ENCODE results near the gene POMT2.

POMT2 gene

DNA sequence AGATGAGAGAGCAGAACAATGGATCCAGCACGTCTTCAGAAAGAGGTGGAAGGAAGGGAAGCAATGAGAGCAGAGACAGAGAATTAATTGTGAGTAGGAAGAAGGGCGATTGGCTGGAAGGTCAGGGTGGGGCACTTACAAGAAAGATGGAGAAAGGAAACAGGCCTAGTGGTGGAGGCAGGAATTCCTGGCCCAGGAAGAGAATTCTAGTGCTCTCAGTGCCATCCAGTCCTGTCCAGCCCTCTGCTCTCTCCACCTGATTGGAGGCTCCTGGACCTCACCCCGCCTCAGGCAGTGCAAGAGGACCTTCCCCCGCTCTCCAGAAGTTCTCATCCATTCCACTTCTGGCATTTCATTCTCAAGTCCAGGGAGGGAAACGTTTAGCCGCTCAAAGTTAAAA is 92.6 kb downstream of the POMT2 start:
- no peak for DNase-seq

DNA sequence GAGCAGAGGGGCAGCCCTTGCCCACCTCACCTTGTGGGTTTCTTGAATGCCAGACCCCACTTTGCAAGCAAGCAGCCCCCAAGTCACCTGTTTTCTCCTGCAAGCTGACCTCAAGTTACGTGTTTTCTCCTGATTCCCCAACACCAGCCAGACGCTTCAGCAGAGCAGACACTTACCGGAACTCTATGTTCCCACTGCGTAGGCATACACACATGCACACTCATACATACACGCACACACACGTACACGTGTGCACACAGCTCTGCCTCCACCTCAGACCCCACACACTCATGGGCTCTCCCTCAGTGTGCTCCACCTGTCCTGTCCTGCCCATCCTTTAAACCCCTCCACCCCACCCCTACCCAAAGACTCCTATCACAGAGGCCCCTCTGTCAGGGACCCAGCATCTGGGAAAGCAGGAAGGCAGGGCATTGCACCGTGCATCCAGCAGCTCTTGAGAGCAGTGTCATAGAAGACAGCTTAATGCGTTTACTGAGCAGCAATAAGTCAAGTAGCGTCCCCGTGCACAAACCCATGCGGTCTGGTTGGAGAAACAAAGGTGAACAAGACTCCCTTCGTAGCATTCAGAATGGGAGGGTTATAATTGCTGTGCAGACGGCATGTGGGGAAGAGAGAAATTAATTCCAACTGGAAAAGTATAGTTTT is 94.7 kb downstream of the POMT2 start:
- DNase-seq: no peak

DNA sequence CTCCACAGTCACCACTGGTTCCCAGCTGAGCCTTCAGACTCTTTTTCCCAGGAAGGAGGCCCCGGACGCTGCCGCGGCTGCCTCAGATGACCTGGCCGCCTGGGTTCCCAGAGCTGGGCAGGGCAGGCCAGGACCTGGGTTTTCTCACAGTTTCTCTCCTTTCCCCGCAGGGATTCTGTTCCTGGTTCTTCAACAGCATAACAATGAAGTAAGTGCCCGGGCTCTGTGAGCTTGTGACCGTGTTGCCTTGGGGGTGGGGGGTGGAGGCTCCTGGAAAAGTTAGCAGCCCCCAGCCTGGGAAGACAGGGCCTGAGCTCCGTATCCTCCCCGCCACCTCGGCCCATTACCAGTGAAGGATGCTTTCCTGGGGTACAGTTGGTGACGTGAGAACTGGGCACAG is 95.4 kb downstream of the POMT2 start:
- DNase-seq: no peak

Data from NCI-H187 treated with DMSO at 0.1 percent for 48 hours (cell line).